Esophagus muscularis mucosa (tissue), 4 donors: Measurements from ENCODE around the gene ASTN2. TPM values are rescaled to one million over a fixed set of nuclear protein-coding genes. Genes with fewer than 3 reads are reported as not detected.

Experiments used
- DNase-seq: peaks from one replicate; pipeline ENCODE4 v3.0.0-alpha.2; 2017; ENCODE audit errors: extremely low spot score
- H3K27ac ChIP-seq, 4 donors: fragments of 200-600 bp; sonication (generic); replicated peaks in 1 of 4; 1 replicate in 3 of 4; 2 replicates in 1 of 4; pipeline ENCODE4 v1.5.1; 2016 to 2019; ENCODE audit warnings: mild to moderate bottlenecking in 1 of 4
- H3K27me3 ChIP-seq, 4 donors: fragments of 200-600 bp; sonication (generic); one replicate each; pipeline versions ENCODE4 v1.5.1 to v1.6.0; 2016 to 2019
- H3K36me3 ChIP-seq, 4 donors: fragments of 200-600 bp; sonication (generic); one replicate each; pipeline ENCODE4 v1.5.1; 2016 to 2019
- H3K4me1 ChIP-seq, 4 donors: fragments of 200-600 bp; sonication (generic); one replicate each; pipeline ENCODE4 v1.5.1; 2016 to 2019
- H3K4me3 ChIP-seq, 4 donors: fragments of 200-600 bp; sonication (generic); 1 replicate in 2 of 4; 2 replicates in 2 of 4; pipeline ENCODE4 v1.5.1; 2016 to 2019; ENCODE audit warnings: mild to moderate bottlenecking in 4 of 4, moderate library complexity in 1 of 4
- H3K9me3 ChIP-seq, 4 donors: fragments of 200-600 bp; sonication (generic); 1 replicate in 3 of 4; 2 replicates in 1 of 4; pipeline ENCODE4 v1.5.1; 2016 to 2019
- EP300 ChIP-seq: sonication (generic); formaldehyde crosslinking; IDR thresholded peaks from one replicate; pipeline ENCODE4 v1.6.1; 2017; ENCODE audit warnings: antibody characterized with exemption
- POLR2A ChIP-seq: fragments of 450-650 bp; IDR thresholded peaks from one replicate; pipeline ENCODE4 v1.6.1; 2017; ENCODE audit warnings: antibody characterized with exemption, moderate library complexity, mild to moderate bottlenecking, low read depth
- POLR2AphosphoS5 ChIP-seq, 2 donors: sonication (generic); formaldehyde crosslinking; IDR thresholded peaks; one replicate each; pipeline ENCODE4 v1.6.1; 2017; ENCODE audit warnings: antibody characterized with exemption in 2 of 2
- WGBS: methylation state at CpG from one replicate; pipeline ENCODE4 v1.1.5; 2018; 5-methylcytosine and 5-hydroxymethylcytosine counted together
- intact Hi-C: fragments of 100-400 bp; cut with DNase I; formaldehyde crosslinking; loops from one replicate; pipeline ENCODE4 v1.15.1; 2023
- total RNA-seq, 4 donors: library from RNA; depleted of rRNA; stranded (reverse); fragments of >200 nt; gene quantifications; one replicate each; pipeline versions ENCODE4 v1.1.0 to v1.2.1, GENCODE V29; 2016
- TF ChIP-seq, protein P1 (sequence below), 3 experiments: fragments of 200-600 bp in 2 of 3; fragments of 450-650 bp in 1 of 3; sonication (generic) in 2 of 3; IDR thresholded peaks; one replicate each; pipeline ENCODE4 v1.5.1; 2017 to 2019; ENCODE audit warnings: antibody characterized with exemption in 3 of 3, mild to moderate bottlenecking in 2 of 3, moderate library complexity in 1 of 3

The ASTN2 gene
- total RNA-seq, 4 donors from 2014 or later = 4.2 to 6.9 (median 5.5) TPM

DNA sequence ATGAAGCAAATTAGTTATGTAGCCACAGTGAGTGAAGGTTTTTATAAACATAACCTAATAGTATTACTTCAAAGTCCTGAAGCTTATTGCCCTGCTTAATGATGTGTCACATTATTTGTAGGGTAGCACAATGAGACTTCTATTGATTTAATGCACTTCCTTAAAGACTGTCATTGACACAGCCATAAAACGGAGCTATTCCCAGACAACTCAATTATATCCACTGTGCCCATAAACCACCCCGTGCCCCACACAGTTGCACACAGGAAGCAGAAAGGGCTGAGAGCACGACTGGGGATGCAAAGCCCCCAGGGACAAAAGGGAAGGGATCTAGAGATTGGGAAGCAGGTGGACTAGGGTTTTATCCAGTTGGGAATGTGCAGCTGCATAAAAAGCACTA is 690.7 kb downstream of the ASTN2 start:
- Histone ChIP-seq H3K4me3 (no peak overlapping the region), H3K9me3 (no peaks in the 10 kb centered on the region), H3K36me3 (no peaks in the 10 kb centered on the region), H3K27ac (no peak overlapping the region), H3K27me3 (no peaks in the 10 kb centered on the region), H3K4me1 (no peaks in the 10 kb centered on the region)
- TF ChIP-seq, protein P1, sequence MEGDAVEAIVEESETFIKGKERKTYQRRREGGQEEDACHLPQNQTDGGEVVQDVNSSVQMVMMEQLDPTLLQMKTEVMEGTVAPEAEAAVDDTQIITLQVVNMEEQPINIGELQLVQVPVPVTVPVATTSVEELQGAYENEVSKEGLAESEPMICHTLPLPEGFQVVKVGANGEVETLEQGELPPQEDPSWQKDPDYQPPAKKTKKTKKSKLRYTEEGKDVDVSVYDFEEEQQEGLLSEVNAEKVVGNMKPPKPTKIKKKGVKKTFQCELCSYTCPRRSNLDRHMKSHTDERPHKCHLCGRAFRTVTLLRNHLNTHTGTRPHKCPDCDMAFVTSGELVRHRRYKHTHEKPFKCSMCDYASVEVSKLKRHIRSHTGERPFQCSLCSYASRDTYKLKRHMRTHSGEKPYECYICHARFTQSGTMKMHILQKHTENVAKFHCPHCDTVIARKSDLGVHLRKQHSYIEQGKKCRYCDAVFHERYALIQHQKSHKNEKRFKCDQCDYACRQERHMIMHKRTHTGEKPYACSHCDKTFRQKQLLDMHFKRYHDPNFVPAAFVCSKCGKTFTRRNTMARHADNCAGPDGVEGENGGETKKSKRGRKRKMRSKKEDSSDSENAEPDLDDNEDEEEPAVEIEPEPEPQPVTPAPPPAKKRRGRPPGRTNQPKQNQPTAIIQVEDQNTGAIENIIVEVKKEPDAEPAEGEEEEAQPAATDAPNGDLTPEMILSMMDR (IDR thresholded peaks at IDR 0.05) = no peak
- TF ChIP-seq EP300 = no peak
- TF ChIP-seq POLR2A = no peak
- no peak for TF ChIP-seq POLR2AphosphoS5 (IDR thresholded peaks at IDR 0.05)
- 71% methylated on average over 3 of the region's 3 CpGs for WGBS
- intact Hi-C loops = no loop called here
- DNase-seq = no peak

DNA sequence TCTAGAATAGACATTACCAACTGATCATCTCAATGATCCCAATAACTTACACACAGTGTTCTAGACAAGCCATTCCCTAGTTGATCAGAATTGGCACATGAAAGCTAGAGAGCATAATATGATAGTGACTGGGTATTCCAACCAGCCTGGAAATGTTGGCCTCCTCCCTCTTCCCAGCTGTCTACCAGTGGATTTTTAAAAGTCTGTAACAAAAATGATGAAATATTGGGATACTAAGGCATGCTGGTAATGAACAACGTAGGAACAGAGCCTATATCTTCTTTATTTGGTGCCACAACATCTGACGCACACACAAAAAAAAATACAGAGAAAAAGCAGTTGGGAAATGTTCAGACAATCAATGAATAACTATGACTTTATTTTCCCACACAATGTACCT is 692.9 kb downstream of the ASTN2 start:
- Histone ChIP-seq H3K27ac (no peak overlapping the region), H3K36me3 (no peaks in the 10 kb centered on the region), H3K4me1 (peaks cover 0 to 6% (median 2%) of the 10 kb centered on the region in 4 donors), H3K27me3 (no peaks in the 10 kb centered on the region), H3K4me3 (no peak overlapping the region), H3K9me3 (no peaks in the 10 kb centered on the region)
- TF ChIP-seq POLR2A = no peak
- TF ChIP-seq, protein P1 (IDR thresholded peaks at IDR 0.05) = no peak
- TF ChIP-seq POLR2AphosphoS5 (IDR thresholded peaks at IDR 0.05) = no peak
- TF ChIP-seq EP300 = no peak
- DNase-seq = no peak
- WGBS = 42% methylated on average over 2 of the region's 2 CpGs
- intact Hi-C loops = no loop called here

DNA sequence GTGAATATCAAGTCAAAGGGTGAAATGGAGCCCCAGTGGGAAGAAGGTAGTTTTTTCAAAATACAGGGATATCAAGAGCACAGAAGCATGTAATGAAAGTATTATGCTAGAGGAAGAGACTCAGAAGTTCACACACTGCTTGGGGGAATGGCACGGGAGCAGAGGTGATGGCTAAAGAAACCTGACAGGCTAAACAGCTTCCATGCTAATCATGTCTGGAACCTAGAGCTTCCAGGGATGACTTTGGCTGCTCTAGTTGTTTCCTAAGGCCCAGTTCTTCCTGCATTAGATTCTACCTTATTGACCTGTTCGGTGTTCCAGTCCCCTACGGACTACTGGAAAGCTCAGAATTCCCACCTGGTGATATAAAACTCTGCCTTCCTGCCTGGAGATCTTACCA is 693.4 kb downstream of the ASTN2 start:
- no peaks in the 10 kb centered on the region for H3K36me3 ChIP-seq
- H3K9me3 ChIP-seq = no peaks in the 10 kb centered on the region
- no peak for DNase-seq
- no peak overlapping the region for H3K4me3 ChIP-seq
- 93% methylated on average over 3 of the region's 3 CpGs for WGBS
- TF ChIP-seq POLR2A (no peak), POLR2AphosphoS5 (IDR thresholded peaks at IDR 0.05) (no peak), EP300 (no peak)
- TF ChIP-seq, protein P1 (IDR thresholded peaks at IDR 0.05) = no peak
- intact Hi-C loops = no loop called here
- no peak overlapping the region for H3K27ac ChIP-seq
- H3K4me1 ChIP-seq = peaks cover 0 to 6% (median 3%) of the 10 kb centered on the region in 4 donors
- no peaks in the 10 kb centered on the region for H3K27me3 ChIP-seq

DNA sequence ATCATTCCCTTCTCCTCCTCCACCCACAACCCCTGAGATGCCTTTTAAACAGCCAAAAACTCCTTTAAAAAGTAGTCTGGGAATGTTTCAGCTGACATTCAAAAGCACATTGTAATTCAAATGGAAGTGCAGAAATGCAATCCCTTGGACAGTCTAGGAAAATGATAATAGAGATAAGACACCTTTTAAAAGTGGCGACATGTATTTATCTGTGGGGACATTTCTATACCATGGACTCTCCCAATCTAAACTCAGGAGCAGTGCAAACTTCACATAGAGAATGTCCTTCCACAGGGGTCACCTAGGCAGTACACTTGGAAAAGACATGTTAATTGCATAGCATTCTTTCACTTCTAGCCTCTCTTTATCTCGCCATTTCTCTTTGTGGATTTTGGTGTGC is 694.7 kb downstream of the ASTN2 start:
- Histone ChIP-seq H3K9me3 (no peaks in the 10 kb centered on the region), H3K4me3 (no peak overlapping the region), H3K36me3 (no peaks in the 10 kb centered on the region), H3K27ac (no peak overlapping the region), H3K27me3 (no peaks in the 10 kb centered on the region), H3K4me1 (peaks cover 0 to 6% (median 3%) of the 10 kb centered on the region in 4 donors)
- DNase-seq = no peak
- WGBS = 48% methylated on average over 2 of the region's 2 CpGs
- TF ChIP-seq POLR2AphosphoS5 (IDR thresholded peaks at IDR 0.05) = no peak
- no peak for TF ChIP-seq EP300
- no peak for TF ChIP-seq POLR2A
- TF ChIP-seq, protein P1 (IDR thresholded peaks at IDR 0.05) = no peak
- intact Hi-C loops = no loop called here

DNA sequence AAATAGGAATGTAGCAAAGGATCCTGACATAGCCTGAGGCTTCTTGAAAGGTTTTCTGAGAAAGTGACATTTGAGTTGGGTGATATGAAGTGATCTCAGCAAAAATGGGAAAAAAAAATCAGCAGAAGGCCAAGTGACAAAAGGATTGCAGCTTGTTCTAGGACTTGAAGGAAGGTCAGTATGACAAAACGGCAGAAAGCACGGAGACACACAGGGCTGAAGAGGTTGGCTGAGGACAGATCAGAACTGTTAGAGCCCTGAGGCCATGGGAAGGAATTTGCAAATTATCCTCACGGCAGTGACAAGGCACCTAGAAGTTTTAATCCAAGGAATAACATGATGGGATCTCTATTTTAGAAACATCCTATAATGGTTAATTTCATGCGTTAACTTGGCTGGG is 696.7 kb downstream of the ASTN2 start:
- Histone ChIP-seq H3K27me3 (no peaks in the 10 kb centered on the region), H3K27ac (no peak overlapping the region), H3K4me3 (no peak overlapping the region), H3K36me3 (no peaks in the 10 kb centered on the region), H3K9me3 (no peaks in the 10 kb centered on the region), H3K4me1 (peaks cover 0 to 6% (median 3%) of the 10 kb centered on the region in 4 donors)
- TF ChIP-seq, protein P1 (IDR thresholded peaks at IDR 0.05) = no peak
- TF ChIP-seq POLR2AphosphoS5 (IDR thresholded peaks at IDR 0.05) (no peak), EP300 (no peak), POLR2A (no peak)
- WGBS = 93% methylated on average over 4 of the region's 4 CpGs
- no peak for DNase-seq
- intact Hi-C loops = no loop called here
